Sigmoid colon (tissue), 7 donors: ENCODE data around the gene SLC28A2. TPM values are rescaled to one million over a fixed set of nuclear protein-coding genes. Genes with fewer than 3 reads are reported as not detected.
"Not testable (repeated sequence)": the region's sequence is repeated elsewhere in the genome, so short reads cannot be mapped to it uniquely, and the experiment has no call there.

Source experiments
- DNase-seq: peaks from one replicate; pipeline ENCODE4 v3.0.0-alpha.2; 2019
- H3K27ac ChIP-seq, 4 donors: fragments of 200-600 bp; sonication (generic); one replicate each; pipeline ENCODE4 v1.5.1; 2016 to 2019; ENCODE audit warnings: mild to moderate bottlenecking in 1 of 4
- H3K27me3 ChIP-seq, 3 donors: fragments of 200-600 bp; sonication (generic); one replicate each; pipeline ENCODE4 v1.5.1; 2019; ENCODE audit warnings: mild to moderate bottlenecking in 1 of 3
- H3K36me3 ChIP-seq, 4 donors: fragments of 200-600 bp; sonication (generic); one replicate each; pipeline ENCODE4 v1.5.1; 2016 to 2019
- H3K4me1 ChIP-seq, 4 donors: fragments of 200-600 bp; sonication (generic); one replicate each; pipeline ENCODE4 v1.5.1; 2017 to 2019
- H3K4me3 ChIP-seq, 4 donors: fragments of 200-600 bp; sonication (generic); one replicate each; pipeline ENCODE4 v1.5.1; 2017 to 2019; ENCODE audit warnings: mild to moderate bottlenecking in 2 of 4, moderate library complexity in 1 of 4
- H3K9me3 ChIP-seq, 4 donors: fragments of 200-600 bp in 3 of 4; sonication (generic) in 3 of 4; one replicate each; pipeline versions ENCODE4 v1.5.1 to v1.6.1; 2013 to 2019
- EP300 ChIP-seq, 4 donors: sonication (generic); formaldehyde crosslinking; IDR thresholded peaks; one replicate each; pipeline ENCODE4 v1.6.1; 2017; ENCODE audit warnings: antibody characterized with exemption in 4 of 4
- POLR2A ChIP-seq, 2 donors: fragments of 450-650 bp; IDR thresholded peaks; one replicate each; pipeline ENCODE4 v1.6.1; 2016; ENCODE audit warnings: antibody characterized with exemption in 2 of 2, mild to moderate bottlenecking in 2 of 2, moderate library complexity in 2 of 2
- POLR2AphosphoS5 ChIP-seq, 4 donors: sonication (generic); formaldehyde crosslinking; IDR thresholded peaks; one replicate each; pipeline ENCODE4 v1.6.1; 2017; ENCODE audit warnings: antibody characterized with exemption in 4 of 4
- WGBS, 2 donors: extraction: QIAGEN DNeasy Blood & Tissue Kit; methylation state at CpG; one replicate each; pipeline ENCODE4 v1.1.7; 2013; 5-methylcytosine and 5-hydroxymethylcytosine counted together
- intact Hi-C: fragments of 100-400 bp; cut with DNase I; formaldehyde crosslinking; loops from one replicate; pipeline ENCODE4 v1.15.1; 2023
- polyA plus RNA-seq, 3 donors: library from polyadenylated mRNA; stranded (reverse); fragments of 200-250 nt; gene quantifications; one replicate each; pipeline ENCODE4 v1.2.3, GENCODE V29; 2013
- total RNA-seq, 4 donors: library from RNA; depleted of rRNA; stranded (reverse); fragments of >200 nt; gene quantifications; one replicate each; pipeline ENCODE4 v1.1.0, GENCODE V29; 2016
- TF ChIP-seq, protein P1 (sequence below), 4 experiments: fragments of 450-650 bp in 3 of 4; fragments of 200-600 bp in 1 of 4; IDR thresholded peaks; one replicate each; pipeline ENCODE4 v1.5.1; 2016 to 2019; ENCODE audit warnings: antibody characterized with exemption in 4 of 4, mild to moderate bottlenecking in 3 of 4, moderate library complexity in 2 of 4
- donor health status: healthy with polysubstance abuse.
- donor health status: Bipolar disorder and iron deficiency.
- donor health status: healthy.

Gene SLC28A2
- total and polyA plus RNA-seq, 7 donors: 1.2 to 3.0 (median 1.8) TPM; not detected in 4

DNA sequence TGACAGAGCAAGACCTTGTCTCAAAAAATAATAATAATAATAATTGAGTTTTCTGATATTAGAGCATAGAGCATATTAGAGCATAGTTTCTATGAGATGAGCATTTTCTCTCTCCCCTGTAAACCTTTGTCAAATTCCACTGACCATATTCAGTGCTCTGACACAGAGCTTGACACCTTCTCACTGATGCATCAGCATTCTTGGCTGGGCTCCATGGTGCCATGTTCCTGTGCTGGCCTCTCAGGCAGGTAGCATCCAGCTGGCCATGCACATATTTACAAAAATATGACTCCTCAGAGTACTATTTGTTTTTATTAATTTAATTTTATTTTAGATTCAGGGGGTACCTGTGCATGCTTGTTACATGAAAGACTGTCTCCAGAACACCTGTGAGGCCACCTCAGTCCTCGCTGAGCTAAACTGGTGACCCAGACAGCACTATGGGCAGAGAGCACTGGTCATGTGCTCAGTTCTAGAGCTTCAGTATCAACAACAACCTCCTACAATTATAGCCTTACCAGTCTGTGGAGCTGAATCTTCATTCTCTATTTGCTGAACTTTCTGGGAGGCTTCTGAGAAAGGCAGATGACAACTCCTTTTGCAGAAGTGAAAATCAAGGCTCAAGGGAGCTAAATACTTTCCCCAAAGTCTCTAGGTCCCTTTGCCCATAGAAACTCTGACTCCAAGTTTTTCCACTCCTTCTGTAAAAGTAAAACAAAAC, 21.6 kb upstream of the SLC28A2 start:
- intact Hi-C loops: no loop called here
- H3K27me3 ChIP-seq: no peaks in the 10 kb centered on the region
- no peak overlapping the region for H3K4me3 ChIP-seq
- no peak overlapping the region for H3K27ac ChIP-seq
- no peaks in the 10 kb centered on the region for H3K36me3 ChIP-seq
- WGBS, 2 donors: 0% methylated on average over 1 of the region's 1 CpG
- DNase-seq: no peak
- H3K4me1 ChIP-seq: no peaks in the 10 kb centered on the region
- H3K9me3 ChIP-seq: peaks cover 0 to 7% (median 0%) of the 10 kb centered on the region in 4 donors
- TF ChIP-seq POLR2AphosphoS5 (IDR thresholded peaks at IDR 0.05): no peak
- no peak for TF ChIP-seq EP300 (IDR thresholded peaks at IDR 0.05)
- TF ChIP-seq, protein P1, sequence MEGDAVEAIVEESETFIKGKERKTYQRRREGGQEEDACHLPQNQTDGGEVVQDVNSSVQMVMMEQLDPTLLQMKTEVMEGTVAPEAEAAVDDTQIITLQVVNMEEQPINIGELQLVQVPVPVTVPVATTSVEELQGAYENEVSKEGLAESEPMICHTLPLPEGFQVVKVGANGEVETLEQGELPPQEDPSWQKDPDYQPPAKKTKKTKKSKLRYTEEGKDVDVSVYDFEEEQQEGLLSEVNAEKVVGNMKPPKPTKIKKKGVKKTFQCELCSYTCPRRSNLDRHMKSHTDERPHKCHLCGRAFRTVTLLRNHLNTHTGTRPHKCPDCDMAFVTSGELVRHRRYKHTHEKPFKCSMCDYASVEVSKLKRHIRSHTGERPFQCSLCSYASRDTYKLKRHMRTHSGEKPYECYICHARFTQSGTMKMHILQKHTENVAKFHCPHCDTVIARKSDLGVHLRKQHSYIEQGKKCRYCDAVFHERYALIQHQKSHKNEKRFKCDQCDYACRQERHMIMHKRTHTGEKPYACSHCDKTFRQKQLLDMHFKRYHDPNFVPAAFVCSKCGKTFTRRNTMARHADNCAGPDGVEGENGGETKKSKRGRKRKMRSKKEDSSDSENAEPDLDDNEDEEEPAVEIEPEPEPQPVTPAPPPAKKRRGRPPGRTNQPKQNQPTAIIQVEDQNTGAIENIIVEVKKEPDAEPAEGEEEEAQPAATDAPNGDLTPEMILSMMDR (IDR thresholded peaks at IDR 0.05): no peak
- no peak for TF ChIP-seq POLR2A (IDR thresholded peaks at IDR 0.05)

DNA sequence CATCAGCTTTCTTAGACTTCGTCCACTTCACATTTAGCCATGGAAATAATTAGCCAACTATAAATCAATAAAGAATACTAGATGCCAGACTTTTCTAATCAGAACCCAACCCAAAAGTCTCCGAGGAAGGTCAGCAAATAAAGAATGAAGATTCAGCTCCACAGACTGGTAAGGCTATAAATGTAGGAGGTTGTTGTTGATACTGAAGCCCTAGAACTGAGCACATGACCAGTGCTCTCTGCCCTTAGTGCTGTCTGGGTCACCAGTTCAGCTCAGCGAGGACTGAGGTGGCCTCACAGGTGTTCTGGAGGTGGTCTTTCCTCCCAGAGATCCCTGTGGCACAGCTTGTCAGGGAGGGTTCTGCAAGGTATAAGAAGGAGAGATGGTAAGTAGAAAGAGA, 20.9 kb upstream of the SLC28A2 start:
- Histone ChIP-seq H3K4me3 (no peak overlapping the region), H3K27ac (no peak overlapping the region), H3K9me3 (peaks cover 0 to 7% (median 0%) of the 10 kb centered on the region in 4 donors), H3K27me3 (no peaks in the 10 kb centered on the region), H3K36me3 (no peaks in the 10 kb centered on the region), H3K4me1 (no peaks in the 10 kb centered on the region)
- intact Hi-C loops: no loop called here
- WGBS, 2 donors: 84% methylated on average over 3 of the region's 3 CpGs
- TF ChIP-seq EP300 (IDR thresholded peaks at IDR 0.05): no peak
- TF ChIP-seq POLR2AphosphoS5 (IDR thresholded peaks at IDR 0.05): no peak
- TF ChIP-seq POLR2A (IDR thresholded peaks at IDR 0.05): no peak
- TF ChIP-seq, protein P1 (IDR thresholded peaks at IDR 0.05): no peak
- DNase-seq: no peak

DNA sequence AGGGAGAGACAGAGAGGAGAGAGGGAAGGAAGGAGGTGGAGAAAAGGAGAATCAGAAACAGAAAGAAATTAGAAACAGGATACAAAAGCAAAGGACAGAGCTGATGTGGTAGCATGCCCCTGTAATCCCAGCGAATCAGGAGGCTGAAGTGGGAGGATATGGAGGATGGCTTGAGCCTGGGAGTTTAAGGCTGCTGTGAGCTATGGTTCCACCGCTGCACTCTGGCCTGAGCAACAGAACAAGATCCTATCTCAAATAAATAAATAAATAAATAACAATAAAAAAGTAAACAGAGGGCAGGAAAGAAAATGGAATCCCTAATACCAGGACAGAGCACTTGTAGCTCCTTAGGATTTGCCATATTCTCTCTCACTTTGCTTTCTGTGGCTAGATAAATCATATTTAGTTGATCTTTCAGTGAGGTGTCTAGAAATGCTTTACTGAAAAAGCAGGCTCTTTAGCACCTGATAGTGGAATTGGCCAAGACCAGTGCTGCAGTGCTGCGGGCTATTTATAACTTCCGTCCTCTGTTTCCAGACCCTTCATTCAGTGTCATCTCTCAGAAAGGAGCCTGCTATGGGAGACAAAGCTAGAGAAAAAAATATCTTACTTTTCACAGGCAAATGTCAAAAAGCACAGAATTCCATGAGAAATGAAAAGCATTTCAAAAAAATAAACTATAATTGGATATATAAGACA, 20.0 kb upstream of the SLC28A2 start:
- no peaks in the 10 kb centered on the region for H3K27me3 ChIP-seq
- no peak overlapping the region for H3K27ac ChIP-seq
- H3K36me3 ChIP-seq: no peaks in the 10 kb centered on the region
- peaks cover 0 to 7% (median 0%) of the 10 kb centered on the region in 4 donors for H3K9me3 ChIP-seq
- no peaks in the 10 kb centered on the region for H3K4me1 ChIP-seq
- TF ChIP-seq POLR2AphosphoS5 (IDR thresholded peaks at IDR 0.05) (no peak), EP300 (IDR thresholded peaks at IDR 0.05) (no peak), POLR2A (IDR thresholded peaks at IDR 0.05) (no peak)
- TF ChIP-seq, protein P1 (IDR thresholded peaks at IDR 0.05): no peak
- intact Hi-C loops: no loop called here
- DNase-seq: no peak
- 91 to 97% methylated on average over 4 of the region's 4 CpGs for WGBS, 2 donors
- no peak overlapping the region for H3K4me3 ChIP-seq

DNA sequence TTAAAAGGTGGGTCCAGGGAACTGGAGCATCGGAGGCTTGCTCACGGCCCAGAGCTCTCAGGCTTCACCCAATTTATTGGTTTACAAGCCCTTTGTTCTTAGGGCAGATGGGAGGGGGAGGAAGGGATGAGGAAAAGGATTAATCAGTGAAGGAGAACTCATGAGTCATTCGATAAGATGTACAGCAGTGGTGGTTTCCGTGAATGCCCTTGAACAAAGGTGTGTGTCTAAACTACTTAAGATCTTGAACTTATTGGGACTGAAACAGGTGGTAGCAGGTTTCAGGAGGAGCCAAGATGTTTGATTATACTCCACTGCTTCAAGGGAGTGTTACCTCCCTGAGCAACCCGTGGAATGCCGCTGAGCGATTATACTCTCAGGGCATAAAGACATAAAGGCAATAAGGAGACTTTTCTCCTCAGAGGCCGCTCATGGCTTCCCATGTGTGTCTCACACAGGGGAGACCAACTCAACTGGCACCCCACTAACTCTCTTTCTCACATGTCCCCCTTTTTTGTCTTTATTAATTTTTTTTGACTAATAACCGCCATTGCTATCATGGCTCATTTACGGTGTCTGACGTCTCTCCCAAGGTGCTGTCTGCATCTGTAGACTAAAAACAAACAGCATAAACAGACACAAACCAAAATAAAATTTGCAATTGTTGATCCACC, 17.3 kb upstream of the SLC28A2 start:
- Histone ChIP-seq H3K27me3 (no peaks in the 10 kb centered on the region), H3K9me3 (peaks cover 0 to 12% (median 0%) of the 10 kb centered on the region in 4 donors), H3K4me1 (no peaks in the 10 kb centered on the region), H3K36me3 (no peaks in the 10 kb centered on the region), H3K4me3 (no peak overlapping the region), H3K27ac (no peak overlapping the region)
- TF ChIP-seq POLR2A (IDR thresholded peaks at IDR 0.05) (no peak), EP300 (IDR thresholded peaks at IDR 0.05) (no peak)
- TF ChIP-seq, protein P1 (IDR thresholded peaks at IDR 0.05): no peak
- intact Hi-C loops: no loop called here
- 40 to 63% methylated on average over 11 of the region's 11 CpGs for WGBS, 2 donors
- no peak for DNase-seq

DNA sequence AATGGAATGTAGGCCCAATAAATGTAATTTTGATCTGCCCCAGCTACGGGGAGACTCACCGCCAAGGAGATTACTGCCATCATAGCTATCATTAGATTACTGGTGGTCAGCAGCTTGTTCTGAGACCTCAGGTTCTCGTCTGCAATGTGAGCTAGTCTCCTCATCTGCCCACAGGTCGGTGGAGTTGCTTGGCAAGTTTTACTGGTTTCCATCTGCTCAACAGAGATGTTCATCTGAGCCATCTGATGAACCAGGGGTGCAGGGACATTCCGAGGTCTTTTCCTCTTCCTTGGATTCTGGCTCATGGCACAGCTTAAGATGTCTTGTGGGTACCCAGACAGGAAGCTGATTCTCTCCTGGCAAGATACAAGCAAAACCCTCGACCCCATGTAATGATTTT, 15.2 kb upstream of the SLC28A2 start:
- H3K4me1 ChIP-seq, H3K36me3 ChIP-seq, H3K27me3 ChIP-seq, DNase-seq, H3K27ac ChIP-seq, intact Hi-C loops, H3K4me3 ChIP-seq: not testable (repeated sequence)
- WGBS, 2 donors: 62 to 66% methylated on average over 6 of the region's 6 CpGs
- peaks cover 10 to 30% (median 10%) of the 10 kb centered on the region in 4 donors for H3K9me3 ChIP-seq
